ENCODE results near the gene NEMP2.

DNA sequence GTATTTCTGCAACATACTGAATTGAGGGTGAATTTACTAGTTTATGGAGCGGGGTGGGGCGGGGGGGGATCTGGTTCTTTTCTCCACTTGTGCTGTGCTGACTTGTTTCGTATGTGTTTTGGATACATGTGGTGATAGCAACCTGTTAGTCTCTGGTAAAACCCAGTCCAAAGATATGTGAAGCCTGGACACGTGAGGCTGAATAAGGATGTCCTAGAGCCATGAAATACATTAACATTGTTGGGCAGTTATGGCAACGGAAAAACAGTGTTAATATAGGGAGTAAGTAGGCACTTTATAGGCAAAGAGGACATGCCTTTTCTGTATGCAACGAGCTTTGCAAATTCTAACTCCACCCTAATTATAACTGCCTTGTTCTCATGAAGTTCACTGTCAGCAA is 42.1 kb upstream of the NEMP2 start:
- no peak for TF ChIP-seq CTCF (IDR thresholded peaks at IDR 0.05; ENCODE audit: control extremely low read depth in 1 of 3, insufficient read depth in 1 of 3, low read depth in 1 of 3, low read length in 3 of 3)
- TF ChIP-seq SIN3A (conservative IDR thresholded peaks at IDR 0.05 in 1 of 2, IDR thresholded peaks at IDR 0.05 in 1 of 2; ENCODE audit: low read depth in 1 of 2, low read length in 2 of 2) = no peak
- TF ChIP-seq POLR2A (IDR thresholded peaks at IDR 0.05; ENCODE audit: control extremely low read depth in 1 of 2, low read depth in 2 of 2, low read length in 2 of 2) = no peak
- TF ChIP-seq CREB1 (IDR thresholded peaks at IDR 0.05) = no peak

All from H1 (cell line).